ENCODE measurements around the gene CDK5R1. TPM values are rescaled to one million over a fixed set of nuclear protein-coding genes. Genes with fewer than 3 reads are reported as not detected.

Gene CDK5R1
- total RNA-seq, 4 donors from 2014 or later = 5.7 to 12.1 (median 10.7) TPM

- peak overlapping the region; percentile 55 to 85 (median 66) for H3K4me3 ChIP-seq
- H3K36me3 ChIP-seq = peaks cover 0 to 50% (median 0%) of the 10 kb centered on the region in 3 donors
- intact Hi-C loops (cut with DNase I) = loop anchor here (10.0 kb wide), 2 partner anchors 127 to 267 kb away; no protein-coding TSS in a partner anchor
- no peak for DNase-seq
- H3K4me1 ChIP-seq = peaks cover 18 to 84% (median 18%) of the 10 kb centered on the region in 3 donors
- H3K27me3 ChIP-seq = no peaks in the 10 kb centered on the region
- WGBS, 2 donors = 57 to 90% methylated on average over 6 to 22 of the region's 59 CpGs
- no peaks in the 10 kb centered on the region for H3K9me3 ChIP-seq
- TF ChIP-seq CTCF (IDR thresholded peaks at IDR 0.05) (no peak), POLR2A (IDR thresholded peaks at IDR 0.05) (no peak)
- peak overlapping the region; percentile 58 to 92 (median 86) for H3K27ac ChIP-seq
Observed at GRCh38 chr17:32487473-32488176, 832 bp downstream of the CDK5R1 start.

- intact Hi-C loops (cut with DNase I) = loop anchor here (10.0 kb wide), 2 partner anchors 127 to 267 kb away; no protein-coding TSS in a partner anchor
- 90 to 94% methylated on average over 10 of the region's 16 CpGs for WGBS, 2 donors
- TF ChIP-seq CTCF (IDR thresholded peaks at IDR 0.05) (no peak), POLR2A (IDR thresholded peaks at IDR 0.05) (no peak)
- H3K27ac ChIP-seq = peak overlapping the region in 1 of 4 donors; percentile 84
- no peaks in the 10 kb centered on the region for H3K27me3 ChIP-seq
- no peaks in the 10 kb centered on the region for H3K9me3 ChIP-seq
- peak overlapping the region; percentile 55 to 85 (median 66) for H3K4me3 ChIP-seq
- H3K4me1 ChIP-seq = peaks cover 17 to 81% (median 18%) of the 10 kb centered on the region in 3 donors
- no peak for DNase-seq
- peaks cover 0 to 49% (median 0%) of the 10 kb centered on the region in 3 donors for H3K36me3 ChIP-seq
Observed at GRCh38 chr17:32488177-32488542, 1.4 kb downstream of the CDK5R1 start.

- Histone ChIP-seq H3K9me3 (no peaks in the 10 kb centered on the region), H3K27me3 (no peaks in the 10 kb centered on the region), H3K4me3 (peak overlapping the region in 2 of 4 donors; percentile 75 to 85), H3K27ac (no peak overlapping the region), H3K36me3 (peaks cover 0 to 54% (median 0%) of the 10 kb centered on the region in 3 donors), H3K4me1 (peaks cover 15 to 81% (median 22%) of the 10 kb centered on the region in 3 donors)
- 83 to 89% methylated on average over 1 to 6 of the region's 13 CpGs for WGBS, 2 donors
- intact Hi-C loops (cut with DNase I) = loop anchor here (10.0 kb wide), 2 partner anchors 126 to 266 kb away; no protein-coding TSS in a partner anchor
- DNase-seq = no peak
- TF ChIP-seq CTCF (IDR thresholded peaks at IDR 0.05) (no peak), POLR2A (IDR thresholded peaks at IDR 0.05) (no peak)
Observed at GRCh38 chr17:32488604-32489180, 1.9 kb downstream of the CDK5R1 start.

- Histone ChIP-seq H3K36me3 (peaks cover 0 to 62% (median 0%) of the 10 kb centered on the region in 3 donors), H3K27me3 (no peaks in the 10 kb centered on the region), H3K9me3 (no peaks in the 10 kb centered on the region), H3K27ac (no peak overlapping the region), H3K4me3 (peak overlapping the region; percentile 0 to 85 (median 38)), H3K4me1 (peaks cover 15 to 81% (median 16%) of the 10 kb centered on the region in 3 donors)
- TF ChIP-seq CTCF (IDR thresholded peaks at IDR 0.05) = no peak
- no peak for TF ChIP-seq POLR2A (IDR thresholded peaks at IDR 0.05)
- no peak for DNase-seq
- intact Hi-C loops (cut with DNase I) = loop anchor here (10.0 kb wide), 2 partner anchors 125 to 265 kb away; no protein-coding TSS in a partner anchor
- 73 to 75% methylated on average over 6 to 10 of the region's 10 CpGs for WGBS, 2 donors
Observed at GRCh38 chr17:32489320-32490100, 2.7 kb downstream of the CDK5R1 start.

All from esophagus squamous epithelium (tissue), 5 donors.